ENCODE data around the gene CIAO2B. TPM values are rescaled to one million over a fixed set of nuclear protein-coding genes. Genes with fewer than 3 reads are reported as not detected.
"Not testable (repeated sequence)": the region's sequence is repeated elsewhere in the genome, so short reads cannot be mapped to it uniquely, and the experiment has no call there.

CIAO2B gene
- total RNA-seq, 1 experiment from 2014 or later = 254 TPM

DNA sequence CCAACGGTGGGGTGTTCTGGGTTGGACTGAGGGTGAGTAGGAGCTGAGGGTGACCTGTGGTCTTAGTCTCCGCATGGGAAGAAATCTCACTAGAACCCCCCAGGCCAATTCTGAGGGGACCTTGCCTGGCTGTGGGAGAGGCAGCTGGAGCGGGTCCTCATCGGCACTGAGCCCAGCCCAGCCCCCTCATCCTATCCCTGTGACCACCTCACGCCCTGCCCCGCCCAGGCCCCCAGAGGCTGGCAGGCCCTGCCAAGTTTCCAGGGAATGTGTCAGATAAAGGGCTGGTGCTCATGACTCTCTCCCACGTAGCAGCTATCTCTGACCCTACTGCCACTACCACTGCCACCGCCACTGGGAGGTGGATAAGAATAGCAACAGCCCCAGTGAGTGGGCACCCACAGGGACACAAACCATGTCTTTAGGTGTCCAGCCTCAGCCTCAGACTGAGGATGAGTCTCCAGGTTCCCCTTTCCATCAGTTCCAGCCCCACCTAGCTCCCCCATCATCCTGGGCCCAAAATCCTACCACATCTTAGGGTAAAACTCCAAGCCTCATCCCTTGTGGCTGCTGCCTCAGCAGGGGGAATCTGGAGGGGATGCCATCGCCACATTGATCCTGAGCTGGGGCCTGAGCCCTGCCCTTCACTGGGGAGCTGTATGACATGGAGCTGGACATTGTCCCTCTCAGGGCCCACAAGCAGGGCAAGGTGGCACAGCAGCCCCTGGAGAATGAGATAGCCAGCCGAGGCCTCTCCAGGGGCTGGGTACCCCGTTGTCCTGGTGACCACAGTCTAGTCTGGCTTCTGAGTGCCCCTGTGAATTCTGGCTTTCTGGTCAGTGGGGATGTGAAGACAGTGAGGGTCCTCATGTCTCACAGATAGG is 30.4 kb downstream of the CIAO2B start:
- DNase-seq (ENCODE audit: low read depth) = peak; percentile 50

DNA sequence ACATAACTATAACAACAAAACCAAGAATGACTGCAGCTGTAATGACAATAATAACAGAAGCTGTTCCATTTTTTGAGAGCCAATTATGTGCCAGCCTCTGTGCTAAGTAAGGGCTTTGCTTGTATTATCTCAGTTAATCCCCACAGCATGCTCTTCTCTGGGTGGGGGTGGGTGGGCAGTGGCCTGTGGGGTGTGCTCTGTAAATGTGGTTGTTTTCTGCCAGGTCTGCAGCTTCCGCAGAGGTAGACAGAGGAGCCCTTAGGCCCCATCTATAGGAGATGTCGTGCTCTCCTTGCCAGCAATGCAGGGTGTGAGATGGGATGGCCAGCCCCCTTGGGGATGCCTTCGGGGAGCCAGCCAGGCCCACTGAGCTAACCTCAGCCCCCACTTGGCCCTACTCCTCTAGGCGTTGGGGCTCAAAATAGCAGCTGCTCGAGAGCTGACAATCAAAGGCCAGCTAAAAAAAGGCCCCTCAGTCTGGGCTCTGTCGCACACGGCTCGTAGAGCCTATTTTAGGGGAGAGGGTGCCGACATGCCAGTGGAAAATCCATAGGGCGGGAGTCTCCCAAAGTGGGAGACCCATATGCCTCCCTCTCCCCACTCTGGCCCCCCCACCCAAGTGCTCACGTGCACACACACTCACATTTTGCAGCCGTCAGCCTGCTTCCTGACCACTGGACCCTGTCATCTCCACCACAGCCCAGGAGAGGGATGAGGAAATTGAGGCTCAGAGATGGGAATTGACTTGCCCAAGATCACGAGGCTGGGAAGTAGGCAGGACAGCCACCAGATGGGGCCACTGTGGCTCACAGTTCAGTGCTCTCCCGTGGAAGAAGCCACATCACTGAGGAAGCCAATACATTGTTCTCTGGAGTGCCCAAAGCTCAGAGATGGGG is 31.3 kb downstream of the CIAO2B start:
- DNase-seq (ENCODE audit: low read depth) = peak; percentile 33

DNA sequence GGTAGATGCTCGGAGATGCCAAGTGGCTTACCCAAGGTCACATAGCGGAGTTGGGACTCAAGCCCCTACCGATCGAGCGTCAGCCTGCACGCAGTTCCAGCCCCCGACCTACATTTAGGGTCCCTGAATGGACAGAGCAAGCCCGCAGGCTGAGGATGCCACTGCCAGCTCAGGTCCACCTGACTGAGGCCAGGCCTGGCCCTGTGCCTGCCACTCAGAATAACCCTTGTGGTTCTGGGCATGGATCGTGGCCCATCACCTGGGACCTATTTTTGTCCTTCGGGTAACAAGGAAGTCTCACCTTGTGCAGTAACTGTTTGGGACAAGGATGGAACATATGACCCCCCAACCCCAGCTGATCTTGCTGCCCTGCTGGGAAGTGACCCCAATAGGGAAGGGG is 32.6 kb downstream of the CIAO2B start:
- DNase-seq (ENCODE audit: low read depth) = no peak

DNA sequence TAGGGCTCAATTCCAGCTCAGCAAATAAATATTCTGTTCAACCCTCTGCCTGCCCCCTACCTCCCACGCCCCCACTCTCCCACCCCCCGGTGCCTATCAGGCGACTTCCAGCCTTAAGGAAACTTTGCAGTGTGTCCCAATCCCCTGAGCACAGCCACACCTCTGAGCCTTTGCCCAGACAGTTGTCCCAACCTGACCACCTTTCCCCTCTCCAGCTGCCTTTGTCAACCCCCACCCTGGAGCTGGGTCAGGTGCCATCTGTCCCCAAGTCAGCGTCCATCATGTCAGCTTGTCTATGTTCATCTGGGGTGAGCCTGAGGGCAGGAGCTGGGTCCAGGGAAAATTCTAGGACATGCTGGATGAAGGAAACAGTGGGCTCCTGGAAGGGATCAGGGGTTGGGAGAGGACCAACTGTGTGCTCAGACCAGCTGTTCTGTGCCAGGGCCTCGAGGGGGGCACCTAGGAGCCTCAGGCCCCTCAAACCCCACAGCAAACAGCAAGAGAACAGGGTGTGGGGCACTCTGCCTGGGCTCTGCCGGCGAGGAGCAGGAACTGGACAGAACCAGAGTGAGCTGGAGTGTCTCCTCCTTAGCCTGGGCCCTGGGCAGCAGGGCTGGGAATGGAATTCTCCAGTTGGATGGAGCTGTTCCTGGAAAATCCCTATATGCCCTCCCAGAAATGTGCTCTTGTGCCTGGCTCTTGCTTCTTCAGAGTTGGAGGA is 33.3 kb downstream of the CIAO2B start:
- DNase-seq (ENCODE audit: low read depth) = no peak

DNA sequence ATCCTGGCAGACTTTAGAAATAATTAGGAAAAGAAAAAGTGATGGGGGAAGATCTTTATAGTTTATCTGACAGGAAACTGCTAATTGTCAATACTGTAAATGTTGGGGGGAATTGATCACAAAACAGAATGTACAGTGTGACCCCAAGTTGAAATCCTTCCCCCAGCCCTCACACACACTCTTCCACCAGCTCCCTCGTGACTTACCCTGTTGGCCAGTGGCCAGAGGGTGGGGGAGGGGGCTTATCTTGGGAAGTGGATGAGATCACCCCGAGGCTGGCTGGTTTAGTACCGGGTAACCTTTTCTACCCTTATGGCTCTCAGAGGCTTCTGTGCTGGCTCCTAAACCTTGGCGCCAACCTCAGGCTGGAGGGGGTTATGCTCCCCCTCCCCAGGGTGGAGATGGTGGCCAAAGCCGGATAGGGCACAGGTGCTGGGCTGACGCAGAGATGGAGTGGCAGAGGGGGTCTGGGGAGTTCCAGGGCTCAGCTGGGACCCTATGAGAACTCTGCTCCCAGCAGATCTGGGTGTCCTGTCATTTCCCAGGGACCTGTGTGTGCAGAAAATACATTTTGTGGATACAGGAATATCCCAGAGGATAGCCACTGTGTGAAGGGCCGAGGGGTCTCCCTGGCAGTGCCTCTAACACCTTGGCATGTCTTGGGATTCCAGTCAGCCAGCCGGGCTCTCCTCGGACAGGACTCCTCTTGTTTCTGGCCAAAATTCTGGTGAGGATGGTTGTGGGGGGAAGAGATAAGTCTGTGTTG is 34.1 kb downstream of the CIAO2B start:
- peak; percentile 69 for DNase-seq (ENCODE audit: low read depth)

DNA sequence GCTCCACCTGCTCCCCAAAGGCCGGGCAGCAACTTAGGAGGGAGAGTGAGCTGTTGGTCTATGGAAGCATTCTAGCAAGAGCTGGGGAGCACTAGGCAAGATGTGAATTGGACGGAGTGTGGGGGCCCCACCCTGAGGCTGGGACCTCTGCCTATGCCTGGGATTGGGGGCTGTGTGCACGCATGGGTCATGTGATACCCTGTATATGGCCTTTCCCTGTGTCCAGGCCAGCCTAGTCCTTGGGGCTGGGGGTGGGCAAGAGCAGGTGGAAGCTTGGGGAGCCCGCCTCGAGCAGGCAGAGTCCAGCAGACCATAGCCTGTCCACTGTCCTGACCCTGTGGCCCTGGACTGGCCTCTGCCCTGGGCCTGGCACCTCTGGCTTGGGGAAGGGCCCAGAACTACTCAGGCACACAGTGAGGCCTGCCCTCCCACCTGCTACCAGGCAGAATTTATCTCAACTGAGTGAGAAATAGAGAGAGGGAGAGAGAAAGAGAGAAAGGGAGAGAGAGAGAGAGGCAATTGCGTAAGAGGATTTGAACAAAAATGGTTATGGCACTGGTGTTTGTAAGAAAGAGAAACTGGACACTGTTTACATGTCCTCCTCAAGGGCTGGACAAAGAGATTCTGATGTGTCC is 34.8 kb downstream of the CIAO2B start:
- DNase-seq (ENCODE audit: low read depth) = peak; percentile 38

DNA sequence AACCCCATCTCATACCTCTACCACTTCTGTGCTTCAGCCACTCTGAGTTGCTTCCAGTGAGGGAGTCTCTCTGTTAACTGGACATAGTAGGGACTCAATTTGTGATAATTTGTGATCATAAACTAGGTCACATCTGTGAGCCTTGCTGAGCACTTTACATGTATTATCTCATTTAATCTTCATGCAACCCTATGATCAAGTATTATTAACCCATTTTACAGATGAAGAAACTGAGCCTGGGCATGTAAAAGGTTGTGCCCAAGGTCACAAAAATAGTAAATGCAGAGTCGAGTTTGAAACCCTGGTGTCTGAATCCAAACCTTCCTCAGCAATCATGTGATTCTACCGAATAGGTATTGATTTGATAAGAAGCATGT is 35.3 kb downstream of the CIAO2B start:
- no peak for DNase-seq (ENCODE audit: low read depth)

DNA sequence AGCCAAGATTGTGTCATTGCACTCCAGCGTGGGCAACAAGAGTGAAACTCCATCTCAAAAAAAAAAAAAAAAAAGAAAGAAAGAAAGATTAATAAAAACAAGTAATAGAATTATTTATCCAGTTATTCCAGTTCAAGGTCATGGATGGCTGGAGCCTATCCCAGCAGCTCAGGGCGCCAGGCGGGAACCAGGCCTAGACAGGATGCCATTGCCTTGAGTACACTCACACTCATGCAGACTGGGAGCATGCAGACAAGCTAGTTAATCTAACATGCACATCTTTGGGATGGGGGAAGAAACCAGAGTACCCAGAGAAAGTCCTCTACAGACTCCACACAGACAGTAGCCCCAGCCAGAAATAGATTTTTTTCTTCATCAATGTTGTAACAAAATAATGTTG is 36.0 kb downstream of the CIAO2B start:
- DNase-seq (ENCODE audit: low read depth) = peak; percentile 40

DNA sequence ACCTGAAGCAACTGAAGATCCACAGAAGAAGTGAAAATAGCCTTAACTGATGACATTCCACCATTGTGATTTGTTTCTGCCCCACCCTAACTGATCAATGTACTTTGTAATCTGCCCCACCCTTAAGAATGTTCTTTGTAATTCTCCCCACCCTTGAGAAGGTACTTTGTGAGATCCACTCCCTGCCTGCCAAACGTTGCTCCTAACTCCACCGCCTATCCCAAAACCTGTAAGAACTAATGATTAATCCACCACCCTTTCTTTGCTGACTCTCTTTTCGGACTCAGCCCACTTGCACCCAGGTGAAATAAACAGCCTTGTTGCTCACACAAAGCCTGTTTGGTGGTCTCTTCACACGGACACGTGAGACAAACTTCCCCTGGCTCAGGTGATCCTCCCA is 37.5 kb downstream of the CIAO2B start:
- DNase-seq (ENCODE audit: low read depth) = not testable (repeated sequence)

DNA sequence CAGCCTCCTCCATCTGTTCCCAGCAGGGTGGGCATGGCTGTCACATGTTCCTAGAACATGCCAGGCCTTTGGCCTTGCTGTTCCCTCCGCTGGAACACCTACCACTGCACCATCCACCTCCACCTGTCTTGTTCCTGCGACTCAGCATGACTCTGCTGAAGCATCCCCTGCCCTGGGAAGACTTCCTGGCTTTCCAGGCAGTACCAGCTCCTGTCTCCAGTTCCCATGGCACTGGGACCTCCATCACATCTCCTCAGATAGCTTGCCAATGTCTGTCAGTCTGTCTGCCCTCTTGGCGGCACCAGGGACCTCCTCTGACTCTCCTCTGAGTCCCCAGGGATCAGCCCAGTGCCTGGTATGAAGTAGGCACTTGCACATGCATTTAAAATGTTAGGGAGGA is 38.2 kb downstream of the CIAO2B start:
- DNase-seq (ENCODE audit: low read depth) = no peak

DNA sequence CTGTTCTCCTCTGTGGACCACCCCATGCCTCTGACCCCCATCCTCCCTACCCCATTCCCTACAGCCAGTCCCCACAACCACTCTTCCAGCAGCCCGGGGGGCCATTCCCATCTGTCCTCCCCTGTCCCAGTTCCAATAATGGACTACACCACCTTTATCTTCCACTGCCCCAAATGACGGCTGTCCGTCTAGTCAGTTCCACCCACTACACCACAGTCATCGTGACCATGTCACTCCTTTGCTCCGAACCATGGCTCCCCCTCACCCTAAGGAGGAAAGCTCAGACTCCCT is 38.6 kb downstream of the CIAO2B start:
- no peak for DNase-seq (ENCODE audit: low read depth)

DNA sequence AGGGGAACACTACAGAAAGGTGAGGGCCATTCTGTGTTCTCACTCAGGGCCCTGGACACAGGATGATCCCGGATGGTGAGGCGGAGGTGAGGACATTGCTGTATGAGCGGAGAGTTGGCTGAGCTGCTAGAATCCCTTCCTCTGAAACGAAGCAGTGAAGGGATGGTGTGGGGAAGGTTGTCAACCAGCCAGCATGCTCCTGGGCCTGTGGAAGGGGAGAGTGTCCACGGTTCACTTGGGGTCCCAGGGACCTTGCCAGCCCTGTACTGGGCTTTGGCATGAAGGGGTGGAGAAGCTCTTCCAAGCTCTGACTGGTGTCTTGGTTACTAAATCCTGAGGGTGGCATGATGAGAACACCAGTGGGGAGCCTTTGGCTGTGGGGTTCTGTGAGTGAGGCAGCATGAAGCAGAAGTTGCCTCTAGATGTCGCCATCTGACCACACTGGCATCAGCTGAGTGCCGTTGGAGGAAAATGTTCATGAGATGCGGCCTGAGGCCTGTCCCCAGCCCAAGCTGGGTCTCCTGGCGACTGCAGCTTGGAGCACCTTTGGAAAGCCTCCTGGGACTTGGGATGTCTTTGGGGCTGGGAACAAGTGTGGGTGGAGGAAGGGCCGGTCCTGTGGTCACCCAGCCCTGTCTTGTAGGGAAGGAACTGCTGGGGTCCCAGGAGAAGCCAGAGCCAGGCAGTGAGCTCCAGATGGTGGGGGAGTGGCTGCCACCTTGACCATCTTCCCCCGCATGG is 39.1 kb downstream of the CIAO2B start:
- peak; percentile 75 for DNase-seq (ENCODE audit: low read depth)

DNA sequence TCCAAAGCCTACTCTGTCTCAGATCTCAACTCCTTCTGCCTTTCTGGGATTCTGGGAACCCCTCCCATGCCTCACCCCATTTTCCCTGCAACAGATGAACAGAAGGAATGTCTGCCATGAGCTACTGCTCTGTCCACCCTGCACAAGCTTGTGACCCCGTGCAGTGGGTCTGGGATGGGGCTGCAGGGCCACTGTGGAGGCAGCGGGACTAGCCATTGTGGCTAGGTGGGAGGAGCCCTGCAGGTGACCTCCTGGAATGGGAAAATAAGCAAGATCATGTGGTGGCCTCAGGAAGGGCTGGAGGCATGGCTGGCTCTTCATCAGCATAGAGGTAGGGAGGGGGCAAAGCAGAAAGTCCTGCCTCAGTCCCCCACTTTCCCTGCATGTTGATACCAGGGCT is 40.1 kb downstream of the CIAO2B start:
- DNase-seq (ENCODE audit: low read depth) = no peak

DNA sequence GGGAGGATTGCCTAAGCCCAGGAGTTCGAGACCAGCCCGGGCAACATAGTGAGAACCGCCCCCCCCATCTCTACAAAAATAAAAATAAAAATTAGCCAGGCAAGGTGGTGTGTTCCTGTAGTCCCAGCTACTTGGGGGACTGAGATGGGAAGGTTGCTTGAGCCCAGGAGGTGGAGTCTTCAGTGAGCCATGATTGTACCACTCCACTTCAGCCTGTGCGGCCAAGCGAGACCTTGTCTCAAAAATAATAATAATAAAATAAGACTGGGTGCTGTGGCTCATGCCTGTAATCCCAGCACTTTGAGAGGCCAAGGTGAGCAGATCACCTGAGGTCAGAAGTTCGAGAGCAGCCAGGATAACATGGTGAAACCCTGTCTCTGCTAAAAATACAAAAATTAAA is 42.4 kb downstream of the CIAO2B start:
- no peak for DNase-seq (ENCODE audit: low read depth)

DNA sequence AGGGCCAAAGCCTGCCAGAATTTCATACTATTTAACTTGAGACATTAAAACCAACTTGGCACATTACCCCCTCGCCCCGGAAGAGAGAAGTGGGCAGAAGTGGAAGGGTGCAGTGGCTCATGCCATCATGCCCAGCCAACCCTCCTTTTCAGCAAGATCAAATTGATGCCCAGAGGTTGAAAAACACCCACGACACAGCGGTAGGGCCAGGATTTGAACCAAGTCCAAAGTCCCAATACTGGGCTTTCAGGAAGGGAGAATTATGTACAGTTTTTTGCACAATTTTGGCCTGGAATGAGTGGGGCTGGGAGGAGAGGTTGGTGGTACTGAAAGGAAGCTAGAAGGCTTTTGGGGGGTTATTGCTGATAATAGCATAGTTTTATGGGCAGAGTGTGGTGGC is 42.8 kb downstream of the CIAO2B start:
- no peak for DNase-seq (ENCODE audit: low read depth)

DNA sequence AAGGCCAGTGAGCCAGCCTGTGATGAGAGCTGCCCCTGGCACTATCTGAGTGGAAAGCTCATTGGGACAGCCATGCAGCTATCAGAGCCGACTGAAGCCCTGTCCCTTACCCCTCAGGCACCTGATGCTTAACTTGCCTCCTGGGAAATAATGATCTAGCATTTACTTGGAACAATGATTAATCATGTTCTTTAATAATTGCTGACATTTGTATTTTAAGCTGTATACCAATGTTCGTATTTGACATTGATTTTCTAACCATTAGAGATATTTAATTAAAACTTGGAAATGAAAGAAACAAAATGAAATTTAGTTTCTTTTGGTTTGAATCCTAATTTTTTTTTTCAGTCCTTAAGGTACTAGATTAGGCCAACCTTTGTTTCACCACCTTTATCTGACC is 43.4 kb downstream of the CIAO2B start:
- no peak for DNase-seq (ENCODE audit: low read depth)

DNA sequence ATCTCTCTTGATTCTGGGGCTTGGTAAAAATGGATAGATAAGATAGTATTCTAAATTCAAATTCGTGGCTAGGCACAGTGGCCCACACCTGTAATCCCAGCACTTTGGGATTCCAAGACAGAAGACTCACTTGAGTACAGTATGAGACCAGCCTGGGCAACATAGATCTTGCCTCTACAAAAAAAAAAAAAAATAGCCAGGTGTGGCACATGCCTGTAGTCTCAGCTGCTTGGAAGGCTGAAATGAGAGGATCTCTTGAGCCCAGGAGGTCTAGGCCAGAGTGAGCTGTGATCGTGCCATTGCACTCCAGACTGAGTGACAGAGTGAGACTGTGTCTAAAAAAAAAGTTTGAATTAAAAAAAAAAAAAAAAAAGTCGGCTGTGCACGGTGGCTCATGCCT is 44.6 kb downstream of the CIAO2B start:
- no peak for DNase-seq (ENCODE audit: low read depth)

DNA sequence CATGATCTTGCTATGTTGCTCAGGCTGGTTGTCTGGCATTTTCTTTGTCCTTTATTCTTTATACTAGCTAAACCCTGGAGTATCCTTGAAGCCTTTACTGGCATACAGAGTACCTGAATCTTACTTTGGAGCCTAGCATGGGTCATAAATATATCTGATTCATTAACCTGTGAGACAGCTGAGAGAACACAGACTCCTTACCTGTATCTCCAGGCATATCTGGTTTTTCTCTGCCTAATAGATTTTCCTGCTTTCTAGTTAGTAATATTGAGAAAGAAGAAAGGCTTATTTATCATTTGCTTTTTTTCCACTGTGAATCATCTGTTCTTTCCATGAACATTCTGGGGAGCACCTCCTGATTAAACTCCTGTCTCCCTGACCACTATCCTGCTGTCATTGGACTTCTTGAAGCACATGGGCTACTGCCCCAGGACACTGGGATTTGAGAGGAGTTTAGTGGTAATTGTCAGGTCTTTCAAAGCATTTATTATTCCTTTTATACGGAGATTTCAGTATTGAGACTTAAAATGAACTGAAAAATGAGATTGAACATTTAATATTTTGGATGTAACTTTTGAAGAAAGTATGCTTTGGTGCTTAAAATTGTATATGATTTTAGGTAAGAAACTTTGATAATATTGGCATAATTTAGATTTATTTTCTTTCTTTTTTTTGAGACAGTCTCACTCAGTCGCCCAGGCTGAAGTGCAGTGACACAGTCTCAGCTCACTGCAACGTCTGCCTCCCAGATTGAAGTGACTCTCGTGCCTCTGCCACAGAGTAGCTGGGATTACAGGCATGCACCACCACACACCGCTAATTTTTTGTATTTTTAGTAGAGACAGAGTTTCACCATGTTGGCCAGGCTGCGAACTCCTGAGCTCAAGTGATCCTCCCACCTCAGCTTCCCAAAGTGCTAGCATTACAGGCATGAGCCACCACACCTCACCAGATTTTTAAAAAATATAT is 45.3 kb downstream of the CIAO2B start:
- DNase-seq (ENCODE audit: low read depth) = no peak

DNA sequence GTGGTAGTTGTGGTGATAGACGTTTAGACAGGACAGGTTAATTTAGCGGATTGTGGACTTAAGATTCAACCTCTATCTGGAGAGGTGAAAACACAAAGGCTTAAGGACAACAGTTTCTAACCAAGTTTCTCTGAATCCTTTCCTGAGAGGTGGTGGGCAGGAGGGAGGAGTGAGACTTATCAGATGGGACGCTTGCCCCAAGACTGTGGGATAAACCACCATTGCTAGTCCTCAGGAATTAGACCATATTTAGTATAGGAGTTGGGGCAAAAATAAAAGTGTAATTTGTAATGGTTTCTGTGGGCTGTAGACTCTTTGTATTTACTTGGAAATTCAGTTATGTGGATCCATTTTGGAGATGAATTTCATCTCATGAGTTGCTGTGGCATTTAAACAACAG is 47.3 kb downstream of the CIAO2B start:
- peak; percentile 50 for DNase-seq (ENCODE audit: low read depth)

Measured in RPMI7951 (cell line).